NCI-H2107 (cell line): ENCODE measurements around the gene GPX6.
"Not testable (repeated sequence)": the region's sequence is repeated elsewhere in the genome, so short reads cannot be mapped to it uniquely, and the experiment has no call there.

Experiments used
- DNase-seq: peaks from one replicate; lab custom pipeline; 2025; lab: John Stamatoyannopoulos, UW

The GPX6 gene

DNA sequence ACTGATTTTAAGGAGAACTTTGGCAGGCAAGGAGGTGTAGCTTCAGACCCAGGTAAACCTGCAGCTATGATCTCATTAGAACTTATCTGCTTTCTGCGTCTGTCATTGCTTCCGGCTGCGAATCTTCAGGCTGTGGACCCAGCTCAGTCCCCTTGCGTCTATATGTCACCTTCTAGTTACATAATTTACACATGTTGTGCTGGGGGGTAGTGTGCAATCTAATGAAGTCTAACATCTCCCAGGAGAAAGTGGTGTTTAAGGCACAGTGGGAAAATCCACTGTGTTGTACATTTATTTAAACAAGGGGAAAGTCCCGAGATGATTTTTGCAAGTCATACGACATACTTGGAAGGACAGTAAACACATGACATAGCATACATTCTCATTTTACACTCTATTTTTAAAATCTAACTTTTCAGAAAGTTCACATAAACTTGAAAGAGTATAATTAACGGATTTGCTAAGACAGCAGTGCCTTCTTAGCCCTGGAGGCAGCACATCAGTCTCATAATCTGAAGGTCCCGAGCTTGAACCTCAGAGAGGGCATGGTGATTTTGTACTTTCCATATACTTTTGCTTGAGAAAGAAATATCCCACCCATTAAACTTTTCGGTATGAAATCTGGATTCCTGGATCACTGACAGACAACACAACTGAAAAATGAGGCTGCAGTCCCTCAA lies 35.2 kb downstream of the GPX6 start:
- DNase-seq, result no peak

DNA sequence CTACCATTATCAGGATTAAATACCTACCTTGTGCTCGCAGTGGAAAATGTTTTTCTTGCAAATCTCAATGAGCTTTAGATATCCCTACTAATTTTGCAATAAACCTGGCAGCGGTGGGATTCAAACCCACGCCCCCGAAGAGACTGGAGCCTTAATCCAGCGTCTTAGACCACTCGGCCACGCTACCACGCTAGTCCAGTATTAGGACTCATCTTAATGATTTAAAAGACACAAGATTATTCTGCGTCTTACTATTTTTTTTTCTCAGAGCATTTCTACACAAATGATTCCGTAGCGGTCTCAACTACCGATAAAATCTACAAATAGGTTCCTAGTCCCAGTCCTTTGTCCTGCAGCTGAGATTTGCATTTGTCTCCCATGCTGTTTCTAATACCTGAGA lies 37.1 kb downstream of the GPX6 start:
- DNase-seq, result no peak

DNA sequence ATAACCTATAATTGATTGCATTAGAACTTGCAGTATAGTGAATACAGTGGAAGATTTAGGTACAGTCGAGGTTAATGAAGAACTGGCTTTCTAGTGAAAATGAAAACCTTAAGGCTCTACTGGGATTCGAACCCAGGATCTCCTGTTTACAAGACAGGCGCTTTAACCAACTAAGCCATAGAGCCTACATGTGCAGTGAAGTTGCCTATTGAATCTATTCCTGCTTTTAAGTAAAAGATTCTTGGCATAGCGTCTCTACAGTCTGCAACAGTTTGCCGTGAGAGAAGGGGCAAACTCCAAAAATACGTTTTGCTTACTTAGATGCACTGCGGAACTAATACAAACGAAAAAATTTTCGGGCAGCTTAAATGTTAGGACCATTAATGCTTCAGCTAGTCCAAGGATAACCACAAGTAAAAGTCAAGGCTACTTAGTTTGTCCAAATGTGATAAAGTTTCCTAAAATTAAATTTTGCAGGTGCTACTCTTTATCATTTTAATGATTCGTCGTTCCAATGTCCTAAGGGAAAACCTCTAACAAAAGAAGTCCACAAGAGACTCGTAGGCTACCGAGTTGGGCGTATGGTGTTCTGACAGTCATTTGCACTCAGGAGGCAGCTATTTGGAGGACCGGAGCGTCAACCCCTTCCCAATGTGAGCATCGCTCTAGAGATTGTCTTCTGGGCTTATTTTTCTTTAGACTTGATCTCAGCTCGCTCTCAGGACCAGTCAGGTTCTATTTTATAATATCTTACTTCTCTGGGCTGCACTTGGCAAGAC lies 41.0 kb downstream of the GPX6 start:
- DNase-seq, result no peak

DNA sequence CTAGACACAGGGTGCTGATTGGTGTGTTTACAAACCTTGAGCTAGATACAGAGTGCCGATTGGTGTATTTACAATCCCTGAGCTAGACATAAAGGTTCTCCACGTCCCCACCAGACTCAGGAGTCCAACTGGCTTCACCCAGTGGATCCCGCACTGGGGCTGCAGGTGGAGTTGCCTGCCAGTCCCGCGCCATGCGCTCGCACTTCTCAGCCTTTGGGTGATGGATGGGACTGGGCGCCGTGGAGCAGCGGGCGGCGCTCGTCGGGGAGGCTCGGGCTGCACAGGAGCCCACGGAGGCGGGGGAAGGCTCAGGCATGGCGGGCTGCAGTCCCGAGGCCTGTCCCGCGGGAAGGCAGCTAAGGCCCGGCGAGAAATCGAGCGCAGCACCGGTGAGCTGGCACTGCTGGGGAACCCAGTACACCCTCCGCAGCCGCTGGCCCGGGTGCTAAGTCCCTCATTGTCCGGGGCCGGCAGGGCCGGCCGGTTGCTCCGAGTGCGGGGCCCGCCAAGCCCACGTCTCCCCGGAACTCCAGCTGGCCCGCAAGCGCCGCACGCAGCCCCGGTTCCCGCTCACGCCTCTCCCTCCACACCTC lies 46.3 kb downstream of the GPX6 start:
- DNase-seq, result not testable (repeated sequence)

DNA sequence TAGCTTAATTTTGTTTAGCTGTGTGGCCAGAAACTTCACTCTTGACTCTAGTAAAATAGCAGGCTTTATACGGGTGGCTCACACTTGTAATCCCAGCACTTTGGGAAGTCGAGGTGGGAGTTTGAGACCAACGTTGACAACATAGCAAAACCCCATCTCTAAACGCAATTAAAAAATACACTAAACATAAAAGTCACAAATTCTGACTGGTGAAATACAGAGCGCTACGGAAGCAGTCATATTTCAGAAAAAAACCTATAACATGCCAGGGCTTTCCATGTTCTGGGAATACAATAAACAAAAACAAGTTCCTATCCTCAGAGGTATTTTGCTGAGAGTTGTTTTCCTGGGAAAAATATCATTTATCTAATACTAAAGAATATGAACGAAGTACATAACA lies 47.5 kb downstream of the GPX6 start:
- no peak for DNase-seq

DNA sequence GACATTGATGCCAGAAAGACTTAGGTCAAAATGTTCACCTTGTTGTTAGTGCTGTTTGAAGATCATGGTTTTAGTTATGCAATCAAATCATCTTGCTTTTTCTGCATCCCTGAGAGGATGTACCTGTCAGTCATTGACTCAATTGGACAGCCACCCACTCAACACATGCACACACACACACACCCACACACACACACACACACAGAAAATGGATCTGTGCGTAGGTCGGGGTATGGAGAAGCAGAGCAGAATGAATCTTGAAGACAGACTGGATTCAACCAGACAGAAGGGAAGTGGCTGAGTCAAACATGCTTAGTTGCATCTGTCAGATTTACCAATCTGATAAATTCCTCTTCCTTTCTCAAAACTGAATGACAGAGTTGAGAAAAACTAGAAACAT lies 53.2 kb downstream of the GPX6 start:
- DNase-seq, result no peak

DNA sequence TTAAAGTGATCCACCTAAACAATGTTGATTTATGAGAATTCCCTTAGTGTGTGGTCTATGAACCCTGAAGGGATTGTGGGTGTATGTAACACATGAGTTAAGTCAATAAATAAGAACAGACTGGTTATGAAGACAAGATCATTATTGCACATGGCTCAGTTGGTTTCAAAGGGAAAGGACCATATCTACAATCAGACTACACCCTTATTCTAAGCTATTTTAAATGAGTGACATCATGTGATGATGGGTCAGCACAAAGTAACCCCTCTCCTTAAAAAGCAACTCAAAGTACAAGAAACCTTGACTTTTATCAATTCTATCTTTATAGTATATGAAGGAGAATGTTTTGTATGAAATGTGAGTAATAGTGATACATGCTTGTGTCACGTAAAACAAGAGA lies 57.0 kb downstream of the GPX6 start:
- DNase-seq, result no peak
